Hepatocyte (in vitro differentiated cells): Measurements from ENCODE around the gene FLII. TPM values are rescaled to one million over a fixed set of nuclear protein-coding genes. Genes with fewer than 3 reads are reported as not detected.

ENCODE experiments used
- DNase-seq: peaks from one replicate; pipeline ENCODE4 v3.0.0-alpha.2; 2016; ENCODE audit warnings: low spot score
- H2AFZ ChIP-seq: fragments of 200-600 bp; sonication (generic); 2 replicates; pipeline ENCODE4 v1.6.0; 2016; ENCODE audit warnings: antibody characterized with exemption, mild to moderate bottlenecking
- H3K27ac ChIP-seq: fragments of 200-600 bp; sonication (generic); 2 replicates; pipeline ENCODE4 v1.5.1; 2016; ENCODE audit warnings: mild to moderate bottlenecking
- H3K27me3 ChIP-seq: fragments of 200-600 bp; sonication (generic); 2 replicates; pipeline ENCODE4 v1.6.1; 2016
- H3K36me3 ChIP-seq: fragments of 200-600 bp; sonication (generic); replicated peaks from 2 replicates; pipeline ENCODE4 v1.5.1; 2016; ENCODE audit warnings: low read depth; ENCODE audit not compliant: insufficient read depth
- H3K4me1 ChIP-seq: fragments of 200-600 bp; sonication (generic); 2 replicates; pipeline ENCODE4 v1.5.1; 2016; ENCODE audit warnings: mild to moderate bottlenecking, moderate library complexity; ENCODE audit not compliant: insufficient read depth
- H3K4me2 ChIP-seq: fragments of 200-600 bp; sonication (generic); 2 replicates; pipeline ENCODE4 v1.6.0; 2016
- H3K4me3 ChIP-seq: fragments of 200-600 bp; sonication (generic); 2 replicates; pipeline ENCODE4 v1.5.1; 2016; ENCODE audit warnings: mild to moderate bottlenecking
- H3K79me2 ChIP-seq: fragments of 200-600 bp; sonication (generic); 2 replicates; pipeline ENCODE4 v1.6.0; 2017; ENCODE audit warnings: mild to moderate bottlenecking
- H3K9me2 ChIP-seq: fragments of 200-600 bp; sonication (generic); replicated peaks from 2 replicates; pipeline ENCODE4 v1.6.0; 2017; ENCODE audit warnings: mild to moderate bottlenecking; ENCODE audit not compliant: insufficient read depth
- H3K9me3 ChIP-seq: fragments of 200-600 bp; sonication (generic); 2 replicates; pipeline ENCODE4 v1.5.1; 2016; ENCODE audit warnings: low read depth, mild to moderate bottlenecking
- H4K20me1 ChIP-seq: fragments of 200-600 bp; sonication (generic); 2 replicates; pipeline ENCODE4 v1.6.0; 2016; ENCODE audit warnings: mild to moderate bottlenecking; ENCODE audit not compliant: insufficient read depth, poor library complexity, severe bottlenecking
- EZH2 ChIP-seq: fragments of 200-600 bp; sonication (generic); IDR thresholded peaks from 2 replicates; pipeline ENCODE4 v1.6.1; 2016; ENCODE audit warnings: antibody characterized with exemption, mild to moderate bottlenecking, borderline replicate concordance
- EZH2phosphoT487 ChIP-seq: fragments of 200-600 bp; sonication (generic); IDR thresholded peaks from one replicate; pipeline ENCODE4 v1.6.1; 2018; ENCODE audit warnings: antibody characterized with exemption, mild to moderate bottlenecking, low read depth, moderate library complexity; ENCODE audit not compliant: unreplicated experiment, severe bottlenecking
- WGBS: methylation state at CpG from one replicate; pipeline ENCODE4 v1.1.6; 2016; ENCODE audit warnings: low lambda C conversion rate; ENCODE audit errors: missing lambda C conversion rate; 5-methylcytosine and 5-hydroxymethylcytosine counted together
- polyA plus RNA-seq: library from polyadenylated mRNA; unstranded; fragments of >200 nt; fragmentation: Nextera tagmentation; extraction: Ambion mirVana; gene quantifications from 2 replicates; pipeline ENCODE4 v1.2.1, GENCODE V29; 2016
- total RNA-seq: library from RNA; depleted of rRNA; stranded (reverse); fragments of >200 nt; gene quantifications from 2 replicates; pipeline ENCODE4 v1.2.3, GENCODE V29; 2014
- TF ChIP-seq, protein P1 (sequence below): fragments of 200-600 bp; sonication (generic); IDR thresholded peaks from 2 replicates; pipeline ENCODE4 v1.5.1; 2016; ENCODE audit warnings: antibody characterized with exemption, mild to moderate bottlenecking; ENCODE audit not compliant: poor library complexity

The FLII gene
- total and polyA plus RNA-seq, 2 experiments from 2014 or later, result 142 to 188 TPM

DNA sequence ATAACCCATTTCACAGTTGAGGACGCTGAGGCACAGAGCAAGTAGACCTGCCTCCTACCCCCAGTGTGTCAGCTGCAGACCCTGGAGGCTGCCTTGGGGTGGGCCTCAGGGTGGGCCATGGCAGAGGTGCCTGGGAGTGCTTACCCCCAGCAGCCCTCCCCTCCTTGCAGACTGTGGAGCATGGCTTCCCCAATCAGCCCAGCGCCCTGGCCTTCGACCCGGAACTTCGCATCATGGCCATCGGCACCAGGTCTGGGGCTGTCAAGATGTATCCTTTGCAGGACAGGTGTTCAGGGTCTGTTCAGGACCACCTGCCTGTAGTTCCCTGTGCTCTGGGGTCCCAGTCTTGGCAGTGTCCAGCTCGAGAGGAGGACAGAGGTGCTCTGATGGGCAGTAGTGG, 28.8 kb downstream of the FLII start:
- Histone ChIP-seq H3K36me3 (no peaks in the 10 kb centered on the region), H2AFZ (no peak overlapping the region), H3K9me3 (no peaks in the 10 kb centered on the region), H3K27me3 (no peaks in the 10 kb centered on the region), H3K4me1 (peaks cover 18% of the 10 kb centered on the region), H3K27ac (no peak overlapping the region), H4K20me1 (peaks cover 26% of the 10 kb centered on the region), H3K4me3 (no peak overlapping the region), H3K9me2 (no peaks in the 10 kb centered on the region), H3K4me2 (no peak overlapping the region), H3K79me2 (peaks cover 54% of the 10 kb centered on the region)
- TF ChIP-seq EZH2 (no peak), EZH2phosphoT487 (no peak)
- TF ChIP-seq, protein P1, sequence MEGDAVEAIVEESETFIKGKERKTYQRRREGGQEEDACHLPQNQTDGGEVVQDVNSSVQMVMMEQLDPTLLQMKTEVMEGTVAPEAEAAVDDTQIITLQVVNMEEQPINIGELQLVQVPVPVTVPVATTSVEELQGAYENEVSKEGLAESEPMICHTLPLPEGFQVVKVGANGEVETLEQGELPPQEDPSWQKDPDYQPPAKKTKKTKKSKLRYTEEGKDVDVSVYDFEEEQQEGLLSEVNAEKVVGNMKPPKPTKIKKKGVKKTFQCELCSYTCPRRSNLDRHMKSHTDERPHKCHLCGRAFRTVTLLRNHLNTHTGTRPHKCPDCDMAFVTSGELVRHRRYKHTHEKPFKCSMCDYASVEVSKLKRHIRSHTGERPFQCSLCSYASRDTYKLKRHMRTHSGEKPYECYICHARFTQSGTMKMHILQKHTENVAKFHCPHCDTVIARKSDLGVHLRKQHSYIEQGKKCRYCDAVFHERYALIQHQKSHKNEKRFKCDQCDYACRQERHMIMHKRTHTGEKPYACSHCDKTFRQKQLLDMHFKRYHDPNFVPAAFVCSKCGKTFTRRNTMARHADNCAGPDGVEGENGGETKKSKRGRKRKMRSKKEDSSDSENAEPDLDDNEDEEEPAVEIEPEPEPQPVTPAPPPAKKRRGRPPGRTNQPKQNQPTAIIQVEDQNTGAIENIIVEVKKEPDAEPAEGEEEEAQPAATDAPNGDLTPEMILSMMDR, result no peak
- DNase-seq, result no peak
- 95% methylated on average over 7 of the region's 7 CpGs for WGBS

DNA sequence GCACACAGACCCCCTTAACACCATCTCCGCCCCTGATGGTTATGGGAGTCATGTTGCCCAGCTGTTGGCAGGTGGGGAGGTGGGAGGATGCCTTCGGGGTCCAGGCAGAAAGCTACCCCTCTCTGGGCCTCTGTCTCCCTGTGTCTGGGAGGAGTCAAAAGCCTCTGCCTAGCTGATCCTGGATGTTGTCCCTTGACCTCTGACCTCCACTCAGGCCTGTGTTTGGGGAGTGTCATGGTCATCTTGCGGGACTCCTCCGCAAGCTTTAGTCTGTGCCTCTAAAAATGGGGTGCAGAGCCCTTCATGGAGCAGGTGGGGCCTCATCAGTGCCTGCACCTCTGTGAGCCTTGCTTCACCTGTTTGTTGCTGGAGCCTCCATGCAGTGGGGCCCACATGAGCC, 29.3 kb downstream of the FLII start:
- Histone ChIP-seq H3K4me3 (no peak overlapping the region), H3K79me2 (peaks cover 54% of the 10 kb centered on the region), H2AFZ (no peak overlapping the region), H3K4me1 (peaks cover 23% of the 10 kb centered on the region), H3K9me2 (no peaks in the 10 kb centered on the region), H3K27me3 (no peaks in the 10 kb centered on the region), H3K27ac (no peak overlapping the region), H4K20me1 (peaks cover 26% of the 10 kb centered on the region), H3K9me3 (no peaks in the 10 kb centered on the region), H3K36me3 (no peaks in the 10 kb centered on the region), H3K4me2 (no peak overlapping the region)
- WGBS, result 100% methylated on average over 3 of the region's 4 CpGs
- TF ChIP-seq EZH2phosphoT487 (no peak), EZH2 (no peak)
- TF ChIP-seq, protein P1, result no peak
- no peak for DNase-seq

- WGBS, result 92% methylated on average over 10 of the region's 10 CpGs
- TF ChIP-seq EZH2phosphoT487, result no peak
- TF ChIP-seq, protein P1, result no peak
- no peak for TF ChIP-seq EZH2
Observed at GRCh38 chr17:18228176-18228682, 30.3 kb downstream of the FLII start.

More at GRCh38 chr17:18228176-18228682, 30.3 kb downstream of the FLII start:
- H2AFZ ChIP-seq, result no peak overlapping the region
- no peaks in the 10 kb centered on the region for H3K9me2 ChIP-seq
- peaks cover 26% of the 10 kb centered on the region for H4K20me1 ChIP-seq
- no peak overlapping the region for H3K27ac ChIP-seq
- H3K4me2 ChIP-seq, result no peak overlapping the region
- no peaks in the 10 kb centered on the region for H3K9me3 ChIP-seq
- H3K4me1 ChIP-seq, result peaks cover 28% of the 10 kb centered on the region
- H3K27me3 ChIP-seq, result no peaks in the 10 kb centered on the region
- H3K36me3 ChIP-seq, result no peaks in the 10 kb centered on the region
- H3K79me2 ChIP-seq, result peaks cover 54% of the 10 kb centered on the region
- no peak for DNase-seq
- H3K4me3 ChIP-seq, result no peak overlapping the region
